Measurements from ENCODE around the gene KCNIP3. TPM values are rescaled to one million over a fixed set of nuclear protein-coding genes. Genes with fewer than 3 reads are reported as not detected.
"Not testable (repeated sequence)": the region's sequence is repeated elsewhere in the genome, so short reads cannot be mapped to it uniquely, and the experiment has no call there.

The KCNIP3 gene
- polyA plus RNA-seq, 3 donors from 2014 or later: not detected

DNA sequence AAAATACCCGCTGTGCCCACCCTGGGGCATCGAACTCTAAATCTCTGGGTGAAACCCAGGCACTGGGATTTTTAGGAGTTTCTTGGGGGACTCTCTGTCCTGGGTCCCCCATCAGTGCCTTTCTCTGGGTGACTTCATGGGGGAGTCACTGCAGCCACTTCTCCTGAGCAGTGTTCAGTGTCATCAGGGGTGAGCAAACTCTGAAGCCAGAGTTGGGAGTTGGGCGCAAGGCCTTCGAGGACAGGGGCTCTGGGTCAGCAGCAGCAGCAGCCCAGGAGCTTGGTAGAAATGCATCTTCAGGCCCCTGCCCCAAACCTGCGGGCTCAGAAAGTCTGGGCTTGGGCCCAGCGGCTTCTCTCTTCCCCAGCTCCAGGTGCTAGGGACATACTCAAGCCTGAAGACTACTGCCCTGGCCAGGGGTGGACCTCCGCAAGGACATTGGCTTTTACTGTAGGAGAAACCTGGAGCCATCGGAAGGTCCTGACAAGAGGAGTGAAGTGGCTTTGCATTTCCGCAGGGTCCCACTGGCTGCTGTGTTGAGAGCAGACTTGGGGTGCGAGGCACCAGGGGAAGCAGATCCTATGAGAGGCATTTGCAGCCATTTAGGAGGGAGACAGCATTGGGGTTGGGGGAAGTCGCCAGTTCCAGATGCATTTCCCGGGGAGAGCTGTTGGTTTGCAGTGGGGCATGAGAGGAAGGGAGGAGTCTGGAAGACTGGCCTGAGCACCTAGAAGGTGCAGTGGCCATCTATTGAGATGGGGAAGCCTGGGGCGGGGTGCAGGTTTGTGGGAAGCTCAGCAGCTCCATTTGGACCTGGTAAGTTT lies 53.8 kb downstream of the KCNIP3 start:
- no peaks in the 10 kb centered on the region for H3K9me3 Mint-ChIP-seq
- no peak overlapping the region for H3K27ac Mint-ChIP-seq
- H3K4me3 Mint-ChIP-seq: no peak overlapping the region
- no peak for DNase-seq
- no peaks in the 10 kb centered on the region for H3K36me3 Mint-ChIP-seq
- H3K4me1 Mint-ChIP-seq: peaks cover 0 to 3% of the 10 kb centered on the region in 2 donors
- peaks cover 5 to 7% (median 7%) of the 10 kb centered on the region in 3 donors for H3K27me3 Mint-ChIP-seq (ENCODE audit: low read depth in 3 of 3)

DNA sequence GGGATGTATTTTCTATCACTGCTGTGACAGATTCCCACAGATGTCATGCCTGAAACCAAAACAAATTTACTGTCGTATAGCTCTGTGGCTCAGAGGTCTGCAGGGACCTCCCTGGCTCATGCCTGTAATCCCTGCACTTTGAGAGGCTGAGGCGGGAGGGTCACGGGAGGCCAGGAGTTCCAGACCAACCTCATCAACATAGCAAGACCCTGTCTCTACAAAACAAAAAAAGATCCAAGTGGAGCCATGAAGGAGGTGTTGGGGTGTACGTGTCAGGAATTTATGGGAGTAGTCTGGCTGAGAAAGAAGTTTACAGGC lies 54.4 kb downstream of the KCNIP3 start:
- H3K36me3 Mint-ChIP-seq: no peaks in the 10 kb centered on the region

GRCh38 chr2:95352310-95353054 lies 55.3 kb downstream of the KCNIP3 start:
- DNase-seq: no peak
- Mint-ChIP-seq H3K9me3 (no peaks in the 10 kb centered on the region), H3K27ac (no peak overlapping the region), H3K36me3 (no peaks in the 10 kb centered on the region), H3K4me3 (no peak overlapping the region), H3K4me1 (peaks cover 0 to 3% of the 10 kb centered on the region in 2 donors), H3K27me3 (ENCODE audit: low read depth in 3 of 3) (peaks cover 5 to 8% (median 5%) of the 10 kb centered on the region in 3 donors)

More for the DNA sequence above, 54.4 kb downstream of the KCNIP3 start:
- Mint-ChIP-seq H3K4me3 (no peak overlapping the region), H3K9me3 (no peaks in the 10 kb centered on the region), H3K27me3 (ENCODE audit: low read depth in 3 of 3) (peaks cover 5 to 8% (median 7%) of the 10 kb centered on the region in 3 donors), H3K4me1 (peaks cover 0 to 3% of the 10 kb centered on the region in 2 donors), H3K27ac (no peak overlapping the region)
- no peak for DNase-seq

GRCh38 chr2:95353055-95353575 lies 56.0 kb downstream of the KCNIP3 start:
- no peaks in the 10 kb centered on the region for H3K4me1 Mint-ChIP-seq
- no peak for DNase-seq
- H3K9me3 Mint-ChIP-seq: no peaks in the 10 kb centered on the region
- H3K27ac Mint-ChIP-seq: no peak overlapping the region
- no peaks in the 10 kb centered on the region for H3K36me3 Mint-ChIP-seq
- H3K27me3 Mint-ChIP-seq (ENCODE audit: low read depth in 3 of 3): peaks cover 7 to 8% (median 8%) of the 10 kb centered on the region in 3 donors
- H3K4me3 Mint-ChIP-seq: no peak overlapping the region

- DNase-seq: no peak
- Mint-ChIP-seq H3K9me3 (no peaks in the 10 kb centered on the region), H3K27me3 (ENCODE audit: low read depth in 3 of 3) (peaks cover 6 to 8% (median 7%) of the 10 kb centered on the region in 3 donors), H3K27ac (no peak overlapping the region), H3K36me3 (no peaks in the 10 kb centered on the region), H3K4me3 (no peak overlapping the region), H3K4me1 (no peaks in the 10 kb centered on the region)
These were observed 56.7 kb downstream of the KCNIP3 start for GRCh38 chr2:95353613-95354468.

- no peaks in the 10 kb centered on the region for H3K4me1 Mint-ChIP-seq
These were observed 57.3 kb downstream of the KCNIP3 start for GRCh38 chr2:95354469-95354901.

DNA sequence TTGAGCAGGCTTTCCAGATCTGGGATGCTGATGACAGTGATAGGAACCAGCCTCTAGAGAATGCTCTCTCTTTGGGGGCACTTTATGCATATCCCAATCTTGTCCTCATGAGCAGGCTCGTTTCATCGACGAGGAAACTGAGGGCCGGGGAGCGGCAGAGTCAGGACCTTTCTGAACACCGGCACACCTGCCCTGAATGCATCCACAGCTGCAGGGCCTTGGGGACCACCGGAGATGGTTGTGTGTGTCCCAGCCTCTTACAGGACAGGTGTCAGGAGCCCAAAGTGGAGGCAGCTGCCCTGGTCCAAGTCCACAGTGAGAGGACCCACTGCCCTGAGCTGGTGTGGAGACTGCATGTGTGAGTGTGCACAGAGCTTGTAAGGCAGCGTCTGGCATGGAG lies 57.8 kb downstream of the KCNIP3 start:
- Mint-ChIP-seq H3K4me1 (no peaks in the 10 kb centered on the region), H3K27ac (no peak overlapping the region), H3K9me3 (no peaks in the 10 kb centered on the region), H3K4me3 (no peak overlapping the region), H3K36me3 (no peaks in the 10 kb centered on the region), H3K27me3 (ENCODE audit: low read depth in 3 of 3) (peaks cover 3 to 8% (median 6%) of the 10 kb centered on the region in 3 donors)
- DNase-seq: no peak

More at GRCh38 chr2:95354469-95354901, 57.3 kb downstream of the KCNIP3 start:
- Mint-ChIP-seq H3K4me3 (no peak overlapping the region), H3K36me3 (no peaks in the 10 kb centered on the region), H3K27me3 (ENCODE audit: low read depth in 3 of 3) (peaks cover 3 to 8% (median 6%) of the 10 kb centered on the region in 3 donors), H3K9me3 (no peaks in the 10 kb centered on the region), H3K27ac (peak overlapping the region in 1 of 6 donors; percentile 69)
- DNase-seq: no peak

DNA sequence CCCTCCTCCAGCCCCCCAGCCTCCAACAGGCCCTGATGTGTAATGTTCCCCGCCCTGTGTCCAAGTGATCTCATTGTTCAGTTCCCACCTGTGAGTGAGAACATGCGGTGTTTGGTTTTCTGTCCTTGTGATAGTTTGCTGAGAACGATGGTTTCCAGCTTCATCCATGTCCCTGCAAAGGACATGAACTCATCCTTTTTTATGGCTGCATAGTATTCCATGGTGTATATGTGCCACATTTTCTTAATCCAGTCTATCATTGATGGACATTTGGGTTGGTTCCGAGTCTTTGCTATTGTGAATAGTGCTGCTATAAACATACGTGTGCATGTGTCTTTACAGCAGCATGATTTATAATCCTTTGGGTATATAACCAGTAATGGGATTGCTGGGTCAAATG lies 58.3 kb downstream of the KCNIP3 start:
- not testable (repeated sequence) for H3K4me3 Mint-ChIP-seq; H3K4me1 Mint-ChIP-seq; DNase-seq; H3K36me3 Mint-ChIP-seq; H3K9me3 Mint-ChIP-seq; H3K27ac Mint-ChIP-seq; H3K27me3 Mint-ChIP-seq (ENCODE audit: low read depth in 3 of 3)

GRCh38 chr2:95356821-95357700 lies 59.9 kb downstream of the KCNIP3 start:
- no peak for DNase-seq
- Mint-ChIP-seq H3K36me3 (no peaks in the 10 kb centered on the region), H3K27ac (no peak overlapping the region), H3K27me3 (ENCODE audit: low read depth in 3 of 3) (peaks cover 2 to 5% (median 3%) of the 10 kb centered on the region in 3 donors), H3K4me1 (no peaks in the 10 kb centered on the region), H3K4me3 (no peak overlapping the region), H3K9me3 (no peaks in the 10 kb centered on the region)

GRCh38 chr2:95357717-95358280 lies 60.7 kb downstream of the KCNIP3 start:
- H3K4me1 Mint-ChIP-seq: no peaks in the 10 kb centered on the region
- peaks cover 2 to 5% (median 3%) of the 10 kb centered on the region in 3 donors for H3K27me3 Mint-ChIP-seq (ENCODE audit: low read depth in 3 of 3)
- H3K9me3 Mint-ChIP-seq: no peaks in the 10 kb centered on the region
- no peak overlapping the region for H3K4me3 Mint-ChIP-seq
- H3K27ac Mint-ChIP-seq: no peak overlapping the region
- H3K36me3 Mint-ChIP-seq: no peaks in the 10 kb centered on the region
- DNase-seq: no peak

- no peak for DNase-seq
These were observed 61.9 kb downstream of the KCNIP3 start for GRCh38 chr2:95359031-95359430.

GRCh38 chr2:95359501-95359930 lies 62.4 kb downstream of the KCNIP3 start:
- Mint-ChIP-seq H3K36me3 (no peaks in the 10 kb centered on the region), H3K9me3 (no peaks in the 10 kb centered on the region)
- DNase-seq: no peak

More at GRCh38 chr2:95359031-95359430, 61.9 kb downstream of the KCNIP3 start:
- H3K27me3 Mint-ChIP-seq (ENCODE audit: low read depth in 3 of 3): peaks cover 2 to 5% (median 5%) of the 10 kb centered on the region in 3 donors
- H3K36me3 Mint-ChIP-seq: no peaks in the 10 kb centered on the region
- H3K9me3 Mint-ChIP-seq: no peaks in the 10 kb centered on the region
- H3K27ac Mint-ChIP-seq: no peak overlapping the region
- H3K4me1 Mint-ChIP-seq: no peaks in the 10 kb centered on the region
- no peak overlapping the region for H3K4me3 Mint-ChIP-seq

More at GRCh38 chr2:95359501-95359930, 62.4 kb downstream of the KCNIP3 start:
- H3K4me3 Mint-ChIP-seq: no peak overlapping the region
- no peaks in the 10 kb centered on the region for H3K4me1 Mint-ChIP-seq
- peaks cover 2 to 5% (median 5%) of the 10 kb centered on the region in 3 donors for H3K27me3 Mint-ChIP-seq (ENCODE audit: low read depth in 3 of 3)
- no peak overlapping the region for H3K27ac Mint-ChIP-seq
